Measurements from ENCODE around the gene NHLRC4.

Gene NHLRC4

DNA sequence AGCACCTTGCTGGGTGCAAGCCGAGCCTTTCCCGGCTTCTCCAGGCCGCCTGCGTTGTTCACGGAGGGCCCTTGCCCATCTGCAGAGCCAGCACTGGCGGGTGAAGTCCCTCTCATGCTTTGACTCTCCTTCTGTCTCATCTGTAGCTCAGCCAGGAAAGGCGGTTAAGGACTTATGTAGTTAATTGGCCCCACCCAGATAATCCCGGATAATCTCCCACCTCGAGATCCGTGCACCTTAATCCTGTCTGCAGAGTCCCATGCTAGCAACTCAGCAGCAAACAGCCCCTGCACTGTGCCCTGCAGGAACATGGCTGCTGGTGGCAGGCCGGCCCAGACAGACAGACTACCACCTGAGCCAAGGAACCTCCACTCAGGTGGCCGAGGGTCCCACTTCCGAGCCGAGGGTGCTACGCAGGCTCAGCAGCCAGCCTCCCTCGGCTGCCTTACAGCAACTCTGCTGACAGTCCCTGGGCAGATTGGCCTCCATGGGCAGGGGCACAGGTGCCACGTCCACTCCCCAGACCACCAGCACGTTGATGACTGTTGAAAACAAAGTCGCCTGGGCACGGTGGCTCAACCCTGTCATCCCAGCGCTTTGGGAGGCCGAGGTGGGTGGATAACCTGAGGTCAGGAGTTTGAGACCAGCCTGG lies 40.0 kb downstream of the NHLRC4 start:
- no peak for DNase-seq

GRCh38 chr16:608019-608418 lies 41.2 kb downstream of the NHLRC4 start:
- DNase-seq, result no peak

GRCh38 chr16:609316-609715 lies 42.5 kb downstream of the NHLRC4 start:
- DNase-seq, result no peak

DNA sequence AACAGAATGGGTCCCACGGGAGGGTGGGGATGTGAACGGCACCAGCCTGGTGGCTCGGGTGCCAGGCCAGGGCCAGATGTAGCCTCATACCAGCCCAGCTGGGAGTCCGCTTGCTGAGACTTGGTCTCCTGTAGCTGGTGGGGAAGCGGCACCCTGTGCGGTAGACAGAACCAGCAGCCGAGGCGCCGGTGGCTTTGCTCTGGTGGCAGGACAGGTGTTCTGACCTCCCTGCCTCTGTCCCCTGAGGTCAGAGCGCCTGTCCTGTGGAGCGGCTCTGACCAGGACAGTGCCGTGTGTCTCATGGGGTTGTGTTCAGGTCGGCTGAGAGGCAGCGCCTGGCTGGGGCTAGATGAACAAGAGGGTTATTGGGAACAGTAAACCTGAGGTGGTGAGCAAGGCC lies 43.2 kb downstream of the NHLRC4 start:
- no peak for DNase-seq

DNA sequence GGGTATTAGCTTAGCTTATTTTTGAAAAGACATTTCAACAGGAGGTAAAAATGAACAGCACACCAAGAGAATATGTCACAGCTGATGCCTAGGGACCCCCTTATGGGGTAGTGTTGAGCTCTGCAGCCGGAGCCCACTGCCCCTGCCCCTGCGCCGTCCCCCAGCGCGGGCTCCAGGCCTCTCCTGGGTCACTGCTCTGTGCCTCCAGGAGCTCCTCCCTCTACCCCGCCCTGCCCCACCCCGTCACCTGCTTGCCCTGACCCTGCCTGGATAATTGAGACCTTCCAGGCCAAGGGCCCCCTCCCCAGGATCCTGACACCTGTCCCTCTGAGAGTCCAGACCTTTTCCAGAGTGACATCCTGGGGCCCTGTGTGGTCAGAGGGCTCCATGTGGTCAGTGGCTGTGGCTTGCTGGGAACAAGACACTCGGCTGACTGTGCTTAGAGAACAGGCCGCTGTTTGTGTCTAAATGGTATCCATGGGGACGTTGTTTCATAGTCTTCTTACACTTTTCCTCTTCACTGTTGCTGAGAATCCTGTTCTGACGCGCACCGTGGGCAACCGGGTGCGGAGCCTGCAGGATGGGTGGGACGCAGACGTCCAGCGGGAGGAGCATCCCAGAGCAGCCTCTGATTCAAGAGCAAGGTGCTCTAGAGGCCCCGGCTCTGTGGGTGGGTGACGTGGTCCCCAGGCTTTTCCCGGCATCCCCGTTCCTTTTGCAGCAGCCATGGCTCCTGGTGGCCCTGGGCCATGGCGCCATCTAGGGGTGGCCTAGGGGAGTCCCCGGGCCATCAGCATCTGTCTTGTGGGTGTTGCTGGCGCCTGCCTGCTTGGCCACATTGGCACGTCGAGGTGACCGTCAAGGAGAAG lies 43.9 kb downstream of the NHLRC4 start:
- no peak for DNase-seq

GRCh38 chr16:615122-615521 lies 48.3 kb downstream of the NHLRC4 start:
- no peak for DNase-seq

DNA sequence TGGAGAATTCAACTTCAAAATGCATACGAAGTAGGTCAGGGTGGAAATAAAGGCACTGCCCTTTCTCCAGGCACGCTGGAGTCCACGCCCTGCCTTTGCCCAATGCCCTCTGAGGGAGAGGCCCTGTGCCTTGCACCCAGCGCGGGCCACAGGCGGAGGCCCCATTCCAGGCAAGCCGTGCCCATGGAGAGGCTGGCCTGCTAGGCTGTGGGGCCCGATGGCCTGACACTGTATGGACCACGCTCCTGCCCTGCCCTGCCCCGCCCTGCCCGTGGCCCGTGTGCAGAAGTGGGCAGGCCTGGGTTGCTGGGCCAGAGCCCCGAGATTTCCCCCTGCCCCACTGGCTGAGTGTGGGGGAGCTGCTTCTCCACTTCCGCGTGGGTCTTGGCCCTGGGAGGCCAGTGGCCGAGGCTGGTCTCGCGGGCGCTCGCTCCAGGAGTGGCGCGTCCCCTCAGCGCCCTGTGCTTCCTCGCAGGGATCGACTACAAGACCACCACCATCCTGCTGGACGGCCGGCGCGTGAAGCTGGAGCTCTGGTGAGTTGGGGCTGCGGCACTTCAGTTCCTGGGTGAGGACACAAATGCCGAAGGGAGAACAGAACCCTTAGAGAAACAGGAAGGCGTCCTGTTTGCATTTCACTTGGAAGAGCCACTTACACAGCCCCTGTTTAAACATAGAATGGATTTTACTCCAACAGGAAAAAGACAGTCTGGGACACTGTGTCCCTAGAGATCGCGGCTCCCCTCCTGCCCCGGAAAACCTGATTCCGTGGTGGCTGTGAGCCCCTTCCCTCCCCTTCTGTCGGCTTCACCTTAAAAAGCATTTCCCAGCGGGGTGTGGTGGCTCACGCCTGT lies 50.2 kb downstream of the NHLRC4 start:
- DNase-seq, result no peak

DNA sequence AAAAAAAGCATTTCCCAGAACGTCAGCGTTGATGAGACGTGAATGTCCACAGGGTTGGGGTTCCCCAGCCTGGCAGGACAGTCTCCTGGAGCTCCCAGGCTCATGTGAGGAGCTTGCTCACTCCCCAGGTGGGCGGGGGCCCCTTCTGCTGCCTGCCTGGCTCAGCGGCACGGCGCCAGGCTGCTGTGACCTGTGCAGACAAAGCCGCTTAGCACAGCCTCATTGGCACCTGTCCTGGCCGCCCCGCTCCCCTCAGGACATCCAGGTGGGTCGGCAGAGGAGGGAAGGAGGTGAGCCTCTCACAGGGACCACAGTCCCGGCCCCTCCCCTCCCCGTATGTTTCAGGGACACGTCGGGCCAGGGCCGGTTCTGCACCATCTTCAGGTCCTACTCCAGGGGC lies 51.0 kb downstream of the NHLRC4 start:
- DNase-seq, result no peak
